MM.1S (cell line): ENCODE data around the gene UGT1A4.
"Not testable (repeated sequence)": the region's sequence is repeated elsewhere in the genome, so short reads cannot be mapped to it uniquely, and the experiment has no call there.

ENCODE experiments used
- CTCF ChIP-seq: fragments of 300-600 bp; sonication (generic); IDR thresholded peaks from 2 replicates; pipeline ENCODE4 v1.5.1; 2016; ENCODE audit warnings: antibody characterized with exemption, low read length, mixed read lengths
- EZH2 ChIP-seq: fragments of 300-600 bp; sonication (generic); optimal IDR thresholded peaks from 2 replicates; pipeline ENCODE3; 2017; ENCODE audit warnings: low read depth, mild to moderate bottlenecking, antibody characterized with exemption, low read length, mixed read lengths
- EZH2phosphoT487 ChIP-seq: fragments of 300-600 bp; sonication (generic); IDR thresholded peaks from 2 replicates; pipeline ENCODE4 v1.6.1; 2018; ENCODE audit warnings: antibody characterized with exemption, low read length

DNA sequence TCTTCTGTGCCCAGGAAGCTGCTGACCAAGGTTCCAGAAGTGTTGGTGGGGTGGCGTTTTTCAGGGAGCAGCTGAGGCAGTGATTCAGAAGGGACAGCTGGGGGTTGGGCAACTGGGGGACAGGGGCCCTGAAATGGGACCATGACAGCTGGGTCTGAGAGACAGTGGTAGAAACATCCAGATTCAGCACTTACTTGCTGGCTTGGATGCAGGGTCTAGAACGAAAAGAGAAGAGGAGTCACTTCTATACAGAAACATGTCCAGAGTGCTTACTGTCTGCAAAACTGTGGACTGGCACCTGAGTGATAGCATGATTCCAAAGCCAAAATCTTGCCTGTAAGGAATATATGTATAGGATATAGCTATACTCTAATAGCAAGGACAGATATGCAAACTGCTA, 27.3 kb downstream of the UGT1A4 start:
- not testable (repeated sequence) for TF ChIP-seq CTCF, EZH2, EZH2phosphoT487
